ENCODE data around the gene CABP7.

DNA sequence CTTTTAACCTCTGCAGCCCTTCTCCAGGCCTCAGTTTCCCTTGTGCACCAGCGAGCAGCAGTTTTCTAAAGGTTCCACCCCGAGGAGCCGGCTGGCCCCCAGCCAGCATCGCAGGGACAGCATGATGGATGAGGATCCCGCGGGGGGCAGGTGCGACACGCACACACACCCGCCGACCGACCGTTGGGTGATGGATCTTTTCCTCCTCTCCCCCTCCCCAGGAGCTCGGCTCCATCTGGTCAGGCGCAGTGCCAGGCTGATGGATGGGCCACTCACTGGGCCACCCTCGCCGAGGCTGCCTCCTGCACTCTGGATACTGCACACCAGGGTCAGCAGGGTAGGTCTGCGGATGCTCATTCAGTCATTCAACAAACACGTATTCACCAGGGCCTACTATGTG lies 12.8 kb upstream of the CABP7 start:
- TF ChIP-seq POLR2A (IDR thresholded peaks at IDR 0.05; ENCODE audit: low read depth, low read length): no peak
- TF ChIP-seq POLR2AphosphoS5 (IDR thresholded peaks at IDR 0.05; ENCODE audit: low read depth, low read length): no peak
- no peak for TF ChIP-seq TAF1 (IDR thresholded peaks at IDR 0.05; ENCODE audit: borderline replicate concordance, low read depth, low read length)

Measured in GM12892 (cell line).